ENCODE results near the gene ATAD1.
"Not testable (repeated sequence)": the region's sequence is repeated elsewhere in the genome, so short reads cannot be mapped to it uniquely, and the experiment has no call there.

The ATAD1 gene

GRCh38 chr10:87817609-87818504 is at the start of gene ATAD1:
Gene ATAD1 (minus strand): TSS chr10:87818226. CDS start chr10:87814599, 3,627 bp downstream.
- peak; percentile 49 to 53 for DNase-seq (ENCODE audit: low read depth in 2 of 2)

GRCh38 chr10:87867453-87867852 is 49.4 kb upstream of the ATAD1 start:
- no peak for DNase-seq (ENCODE audit: low read depth in 2 of 2)

GRCh38 chr10:87866412-87866974 is 48.5 kb upstream of the ATAD1 start:
- DNase-seq (ENCODE audit: low read depth in 2 of 2), result no peak

GRCh38 chr10:87865241-87865881 is 47.3 kb upstream of the ATAD1 start:
- no peak for DNase-seq (ENCODE audit: low read depth in 2 of 2)

GRCh38 chr10:87864496-87865059 is 46.6 kb upstream of the ATAD1 start:
- DNase-seq (ENCODE audit: low read depth in 2 of 2), result no peak

- DNase-seq (ENCODE audit: low read depth in 2 of 2), result not testable (repeated sequence)
Measured at GRCh38 chr10:87863951-87864495, 46.0 kb upstream of the ATAD1 start.

- peak; percentile 89 for DNase-seq (ENCODE audit: low read depth in 2 of 2)
Measured at GRCh38 chr10:87863053-87863943, 45.3 kb upstream of the ATAD1 start, which contains the start of the genes KLLN and PTEN. Gene KLLN (minus strand): TSS chr10:87863533. CDS start chr10:87862487, 1,046 bp downstream. Gene PTEN (plus strand): TSS chr10:87863625. CDS start chr10:87864470, 845 bp downstream.

GRCh38 chr10:87862679-87863052 is 44.6 kb upstream of the ATAD1 start:
- peak in 1 of 2 experiments; percentile 26 for DNase-seq (ENCODE audit: low read depth in 2 of 2)

GRCh38 chr10:87861953-87862678 is 44.1 kb upstream of the ATAD1 start:
- DNase-seq (ENCODE audit: low read depth in 2 of 2), result peak; percentile 97

GRCh38 chr10:87861566-87861952 is 43.5 kb upstream of the ATAD1 start:
- peak; percentile 27 to 30 for DNase-seq (ENCODE audit: low read depth in 2 of 2)

- DNase-seq (ENCODE audit: low read depth in 2 of 2), result no peak
Measured at GRCh38 chr10:87860816-87861403, 42.9 kb upstream of the ATAD1 start.

GRCh38 chr10:87860156-87860795 is 42.2 kb upstream of the ATAD1 start:
- DNase-seq (ENCODE audit: low read depth in 2 of 2), result peak; percentile 58 to 67

GRCh38 chr10:87855665-87856064 is 37.6 kb upstream of the ATAD1 start:
- not testable (repeated sequence) for DNase-seq (ENCODE audit: low read depth in 2 of 2)

- not testable (repeated sequence) for DNase-seq (ENCODE audit: low read depth in 2 of 2)
Measured at GRCh38 chr10:87855247-87855646, 37.2 kb upstream of the ATAD1 start.

- no peak for DNase-seq (ENCODE audit: low read depth in 2 of 2)
Measured at GRCh38 chr10:87852089-87852488, 34.1 kb upstream of the ATAD1 start.

- DNase-seq (ENCODE audit: low read depth in 2 of 2), result peak in 1 of 2 experiments; percentile 38
Measured at GRCh38 chr10:87850742-87851205, 32.7 kb upstream of the ATAD1 start.

GRCh38 chr10:87849001-87849400 is 31.0 kb upstream of the ATAD1 start:
- no peak for DNase-seq (ENCODE audit: low read depth in 2 of 2)

- DNase-seq (ENCODE audit: low read depth in 2 of 2), result no peak
Measured at GRCh38 chr10:87847550-87847949, 29.5 kb upstream of the ATAD1 start.

GRCh38 chr10:87846711-87847110 is 28.7 kb upstream of the ATAD1 start:
- DNase-seq (ENCODE audit: low read depth in 2 of 2), result not testable (repeated sequence)

Measured in fibroblast of skin of left quadriceps (primary cell).